ENCODE measurements around the gene SSNA1.
A peak's percentile ranks its signal among the peaks of the same experiment; 100 is the strongest.

The SSNA1 gene, protein sequence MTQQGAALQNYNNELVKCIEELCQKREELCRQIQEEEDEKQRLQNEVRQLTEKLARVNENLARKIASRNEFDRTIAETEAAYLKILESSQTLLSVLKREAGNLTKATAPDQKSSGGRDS

DNA sequence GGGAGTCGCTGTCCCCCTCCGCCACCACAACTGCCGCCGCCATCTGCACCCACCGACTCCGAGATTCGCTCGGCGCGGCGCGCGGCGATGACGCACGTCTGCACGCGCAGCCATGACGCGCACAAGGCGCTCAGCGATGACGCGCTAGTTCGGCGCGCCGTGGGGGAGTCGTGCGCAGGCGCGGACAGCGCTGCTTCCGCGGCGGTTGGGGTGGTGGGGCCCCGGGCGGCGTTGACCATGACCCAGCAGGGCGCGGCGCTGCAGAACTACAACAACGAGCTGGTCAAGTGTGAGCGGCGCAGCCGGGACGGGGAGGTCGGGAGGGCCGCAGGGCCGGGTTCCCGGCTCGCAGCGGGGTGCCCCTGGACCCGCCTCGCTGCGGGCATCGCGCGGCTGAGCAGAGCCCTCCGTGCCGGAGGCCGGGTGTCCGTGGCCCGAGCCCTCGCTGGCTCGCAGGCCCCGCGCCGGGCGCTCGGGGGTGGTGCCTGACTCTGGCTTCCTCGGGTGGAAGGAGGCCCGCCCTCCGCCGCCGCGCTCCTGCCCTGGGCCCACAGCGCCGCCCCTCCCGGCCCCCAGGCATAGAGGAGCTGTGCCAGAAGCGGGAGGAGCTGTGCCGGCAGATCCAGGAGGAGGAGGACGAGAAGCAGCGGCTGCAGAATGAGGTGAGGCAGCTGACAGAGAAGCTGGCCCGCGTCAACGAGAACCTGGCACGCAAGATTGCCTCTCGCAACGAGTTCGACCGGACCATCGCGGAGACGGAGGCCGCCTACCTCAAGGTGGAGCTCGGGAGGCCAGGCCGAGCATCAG is at the start of gene SSNA1, which contains the start of gene ANAPC2:
TSS of gene SSNA1 (plus strand) at position 187 of the 807 bp plus-strand sequence. CDS start at position 238, 51 bp downstream.
TSS of gene ANAPC2 (minus strand) at position 71 of the 807 bp plus-strand sequence. CDS start at position 43, 28 bp downstream.
- DNase-seq, result peak; percentile 94

DNA sequence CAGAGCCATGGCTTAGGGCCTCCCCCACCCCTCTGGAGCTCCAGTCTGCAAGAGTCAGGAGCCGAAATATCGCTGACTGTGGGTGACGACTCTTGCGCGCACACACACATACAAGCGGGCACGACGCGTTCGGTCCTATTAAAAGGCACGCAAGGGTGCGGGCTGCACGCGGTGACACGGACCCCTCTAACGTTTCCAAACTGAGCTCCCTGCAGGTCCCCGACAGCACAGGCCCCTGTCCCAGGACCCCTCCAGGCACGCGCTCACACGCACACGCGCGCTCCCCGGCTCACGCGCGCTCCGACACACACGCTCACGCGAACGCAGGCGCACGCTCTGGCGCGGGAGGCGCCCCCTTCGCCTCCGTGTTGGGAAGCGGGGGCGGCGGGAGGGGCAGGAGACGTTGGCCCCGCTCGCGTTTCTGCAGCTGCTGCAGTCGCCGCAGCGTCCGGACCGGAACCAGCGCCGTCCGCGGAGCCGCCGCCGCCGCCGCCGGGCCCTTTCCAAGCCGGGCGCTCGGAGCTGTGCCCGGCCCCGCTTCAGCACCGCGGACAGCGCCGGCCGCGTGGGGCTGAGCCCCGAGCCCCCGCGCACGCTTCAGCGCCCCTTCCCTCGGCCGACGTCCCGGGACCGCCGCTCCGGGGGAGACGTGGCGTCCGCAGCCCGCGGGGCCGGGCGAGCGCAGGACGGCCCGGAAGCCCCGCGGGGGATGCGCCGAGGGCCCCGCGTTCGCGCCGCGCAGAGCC is 49.6 kb upstream of the SSNA1 start, which contains the start of gene GRIN1:
TSS of gene GRIN1 (plus strand) at position 433 of the 746 bp plus-strand sequence. CDS start 333 bp downstream, outside the sequence.
- DNase-seq, result peak; percentile 28

DNA sequence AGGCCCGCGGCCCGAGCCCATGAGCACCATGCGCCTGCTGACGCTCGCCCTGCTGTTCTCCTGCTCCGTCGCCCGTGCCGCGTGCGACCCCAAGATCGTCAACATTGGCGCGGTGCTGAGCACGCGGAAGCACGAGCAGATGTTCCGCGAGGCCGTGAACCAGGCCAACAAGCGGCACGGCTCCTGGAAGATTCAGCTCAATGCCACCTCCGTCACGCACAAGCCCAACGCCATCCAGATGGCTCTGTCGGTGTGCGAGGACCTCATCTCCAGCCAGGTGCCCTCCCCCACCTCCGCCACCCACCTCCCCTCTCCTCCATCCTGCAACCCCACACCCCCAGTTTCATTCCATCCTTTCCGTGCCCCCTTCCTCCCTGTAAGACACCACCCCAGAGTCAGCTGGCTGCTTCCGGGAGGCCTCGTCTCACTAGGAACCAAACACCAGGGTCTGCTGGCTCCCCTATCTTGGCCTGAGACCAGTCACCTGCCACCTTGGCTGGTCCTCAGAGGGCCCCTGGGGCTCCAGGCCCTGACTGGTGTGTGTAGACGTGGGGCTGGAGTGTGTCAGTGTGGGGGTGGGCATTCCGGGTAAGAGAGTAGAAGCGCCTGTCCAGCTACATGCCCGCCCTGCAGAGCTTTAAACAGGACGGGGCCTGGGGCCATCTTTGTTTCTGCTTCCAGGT is 48.9 kb upstream of the SSNA1 start:
- no peak for DNase-seq

DNA sequence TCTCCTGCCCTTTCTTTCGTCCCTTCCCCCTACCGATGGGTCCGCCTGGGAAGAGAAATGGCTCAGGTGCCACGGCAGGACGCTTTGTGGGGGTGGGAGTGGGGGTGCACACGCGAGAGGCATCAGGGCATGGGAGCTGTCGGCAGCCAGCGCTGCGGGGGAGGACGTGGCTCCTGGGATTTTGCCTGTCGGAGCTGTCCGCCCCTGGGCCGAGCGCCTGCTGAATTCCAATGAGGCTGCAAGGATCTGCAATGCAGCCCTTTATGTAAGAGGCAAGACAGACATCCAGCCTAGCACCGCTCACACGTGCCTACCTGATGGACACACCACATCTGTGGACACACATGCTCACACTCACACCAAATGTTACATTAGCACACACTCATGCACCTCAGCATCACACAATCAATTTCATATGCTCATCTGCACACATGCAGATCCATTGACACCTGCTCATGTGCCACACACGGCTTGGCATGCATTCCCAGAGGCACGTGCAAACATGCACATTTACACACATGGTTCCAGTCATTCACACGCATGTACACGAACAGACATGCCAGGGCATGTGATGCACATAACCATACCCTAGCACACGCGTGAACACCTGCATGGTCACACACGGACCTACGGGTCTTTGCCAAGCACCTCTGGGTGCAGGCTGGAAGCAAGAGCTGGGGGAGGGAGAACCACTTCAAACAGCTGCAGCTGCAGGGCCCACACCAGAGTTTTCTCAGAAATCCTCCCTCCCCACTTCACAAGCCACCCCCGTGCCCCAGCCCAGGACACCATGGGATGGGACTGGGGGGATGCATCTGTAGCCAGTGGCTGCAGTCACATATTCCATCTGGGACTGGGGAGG is 48.1 kb upstream of the SSNA1 start:
- no peak for DNase-seq

DNA sequence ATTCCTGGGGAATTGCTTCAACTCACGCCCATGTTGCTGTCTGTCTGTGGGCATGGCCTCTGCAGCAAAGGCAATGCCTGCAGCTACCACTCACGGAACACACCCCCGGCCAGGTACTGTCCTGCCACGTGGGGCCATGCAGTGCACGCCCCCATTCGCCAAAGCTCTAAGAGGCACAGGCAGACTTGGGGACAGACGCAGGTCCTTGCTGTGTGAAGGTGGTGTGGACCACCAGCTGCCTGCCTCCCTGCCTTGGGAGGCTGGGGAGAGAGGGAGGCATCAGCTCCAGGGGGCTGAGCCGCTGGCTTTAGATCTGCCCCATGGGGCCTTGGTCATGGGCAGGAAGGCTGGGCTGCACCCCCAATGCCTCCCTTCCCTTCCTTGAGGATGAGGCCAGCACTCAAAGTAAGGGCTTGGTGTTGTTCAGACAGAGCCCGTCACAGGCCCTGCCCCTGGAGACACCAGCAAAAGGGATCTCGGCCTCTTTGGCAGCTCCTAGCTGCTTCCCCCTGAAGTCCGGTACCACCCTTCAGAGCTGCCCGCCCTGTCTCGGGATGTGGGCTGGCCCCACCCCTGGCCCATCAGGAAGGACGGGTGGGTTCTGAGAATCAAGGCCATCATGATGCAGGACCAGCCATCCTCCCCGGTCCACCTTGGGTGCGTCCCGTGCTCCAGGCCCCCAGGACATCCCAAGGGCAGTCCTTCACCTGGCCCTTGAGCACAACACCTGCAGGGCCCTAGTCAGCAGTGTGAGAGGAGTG is 47.2 kb upstream of the SSNA1 start:
- DNase-seq, result no peak

DNA sequence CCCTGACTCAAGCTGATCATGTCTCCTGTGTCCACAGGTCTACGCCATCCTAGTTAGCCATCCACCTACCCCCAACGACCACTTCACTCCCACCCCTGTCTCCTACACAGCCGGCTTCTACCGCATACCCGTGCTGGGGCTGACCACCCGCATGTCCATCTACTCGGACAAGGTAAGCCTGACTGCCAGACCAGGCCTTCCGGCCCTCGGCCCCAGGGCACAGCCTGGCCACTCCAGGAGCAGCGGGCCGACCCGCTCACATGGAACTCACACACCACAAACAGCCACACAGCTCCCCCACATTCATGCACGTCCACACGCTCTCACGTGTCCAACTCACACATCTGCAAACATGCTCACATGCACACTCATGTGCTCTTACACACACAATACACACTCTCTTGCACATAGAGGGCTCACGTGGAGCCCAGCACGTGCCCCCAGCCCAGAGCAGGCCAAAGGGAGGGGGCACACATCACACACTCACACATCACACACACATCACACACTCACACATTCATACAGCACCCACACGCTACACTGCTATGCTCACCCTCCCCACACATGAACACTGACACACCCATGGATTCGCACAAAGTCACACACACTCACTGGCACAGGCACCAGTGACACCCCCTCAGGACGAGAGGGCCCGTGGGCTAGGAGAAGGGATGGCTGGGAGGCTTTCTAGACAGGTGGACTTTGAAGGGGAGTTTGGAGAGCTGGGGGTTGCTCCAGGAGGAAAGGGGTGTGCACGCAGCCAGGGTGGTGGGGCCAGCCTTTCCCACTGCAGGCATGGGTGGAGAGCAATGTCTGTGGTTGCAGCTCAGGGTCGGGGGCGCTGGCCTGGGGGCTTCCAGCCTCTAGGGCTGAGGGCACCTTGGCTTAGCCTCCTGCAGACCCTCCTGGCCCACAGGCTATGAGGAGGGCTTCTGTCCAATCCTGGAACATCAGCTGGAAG is 46.2 kb upstream of the SSNA1 start:
- DNase-seq, result no peak

DNA sequence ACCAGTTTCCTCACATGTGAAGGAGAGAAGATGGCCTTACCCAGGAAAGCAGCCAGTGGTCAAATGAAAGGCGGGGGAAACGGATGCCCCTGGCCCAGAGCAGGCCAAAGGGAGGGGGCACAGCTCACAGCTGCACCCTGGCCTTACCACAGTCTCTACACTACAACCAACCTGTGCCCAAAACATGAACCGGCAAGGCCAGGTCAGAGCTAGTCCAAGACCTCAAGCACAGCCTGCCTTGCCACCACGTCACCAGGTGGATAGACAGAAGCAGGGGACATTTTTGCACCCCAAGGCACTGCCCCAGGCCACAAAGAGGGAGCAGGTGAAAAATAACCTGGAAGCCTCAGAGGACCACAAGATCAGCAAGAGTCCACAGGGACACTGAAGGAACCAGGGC is 45.0 kb upstream of the SSNA1 start:
- no peak for DNase-seq

DNA sequence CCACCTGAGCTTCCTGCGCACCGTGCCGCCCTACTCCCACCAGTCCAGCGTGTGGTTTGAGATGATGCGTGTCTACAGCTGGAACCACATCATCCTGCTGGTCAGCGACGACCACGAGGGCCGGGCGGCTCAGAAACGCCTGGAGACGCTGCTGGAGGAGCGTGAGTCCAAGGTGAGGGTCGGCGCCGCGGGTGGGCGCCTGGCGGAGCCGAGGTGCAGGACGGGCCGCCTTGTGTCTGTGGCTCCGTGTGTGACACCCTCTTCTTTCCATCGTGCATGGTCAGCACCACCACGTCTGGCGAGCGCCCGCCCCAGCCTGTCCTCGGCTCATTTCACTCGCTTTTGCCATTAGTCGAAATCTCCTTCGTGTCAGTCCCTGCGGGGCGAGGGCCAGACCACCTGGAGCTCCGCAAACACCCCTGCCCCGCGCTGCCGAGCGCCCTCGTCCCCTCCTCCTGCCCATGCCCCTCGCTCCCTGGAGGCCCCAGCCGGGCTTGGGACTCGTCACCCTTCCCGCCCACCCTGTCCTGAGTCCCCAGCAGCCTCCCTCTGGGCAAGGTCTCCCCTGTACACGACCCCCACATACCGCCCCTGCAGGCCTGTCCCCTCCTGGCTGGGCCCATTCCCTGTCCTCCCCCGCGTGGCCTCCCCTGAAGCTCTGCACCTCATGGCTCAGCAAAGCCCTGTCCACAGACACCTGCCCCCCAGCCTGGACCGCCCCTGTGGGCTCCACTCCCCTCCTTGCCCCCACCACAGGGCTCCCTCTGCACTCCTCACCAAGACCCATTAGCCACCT is 42.5 kb upstream of the SSNA1 start:
- DNase-seq, result no peak

DNA sequence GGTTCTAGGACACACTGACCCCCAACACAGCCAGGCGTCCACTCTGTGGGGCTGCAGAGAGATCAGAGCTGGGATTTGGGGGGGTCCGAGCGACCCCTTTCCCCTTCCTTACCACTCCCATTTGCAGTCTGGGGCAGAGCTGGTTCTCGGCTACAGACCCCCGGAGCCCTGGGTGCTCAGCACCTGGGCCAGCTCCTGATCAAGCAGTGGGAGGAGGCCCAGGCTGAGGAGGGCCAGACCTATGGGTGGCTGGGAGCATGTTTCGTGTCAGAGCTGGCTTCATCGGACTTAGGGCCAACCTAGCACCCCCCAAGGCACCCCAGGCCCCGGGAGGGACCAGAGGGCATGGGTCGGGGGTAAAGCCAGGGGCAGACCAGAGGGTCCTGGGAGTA is 42.0 kb upstream of the SSNA1 start:
- DNase-seq, result no peak

DNA sequence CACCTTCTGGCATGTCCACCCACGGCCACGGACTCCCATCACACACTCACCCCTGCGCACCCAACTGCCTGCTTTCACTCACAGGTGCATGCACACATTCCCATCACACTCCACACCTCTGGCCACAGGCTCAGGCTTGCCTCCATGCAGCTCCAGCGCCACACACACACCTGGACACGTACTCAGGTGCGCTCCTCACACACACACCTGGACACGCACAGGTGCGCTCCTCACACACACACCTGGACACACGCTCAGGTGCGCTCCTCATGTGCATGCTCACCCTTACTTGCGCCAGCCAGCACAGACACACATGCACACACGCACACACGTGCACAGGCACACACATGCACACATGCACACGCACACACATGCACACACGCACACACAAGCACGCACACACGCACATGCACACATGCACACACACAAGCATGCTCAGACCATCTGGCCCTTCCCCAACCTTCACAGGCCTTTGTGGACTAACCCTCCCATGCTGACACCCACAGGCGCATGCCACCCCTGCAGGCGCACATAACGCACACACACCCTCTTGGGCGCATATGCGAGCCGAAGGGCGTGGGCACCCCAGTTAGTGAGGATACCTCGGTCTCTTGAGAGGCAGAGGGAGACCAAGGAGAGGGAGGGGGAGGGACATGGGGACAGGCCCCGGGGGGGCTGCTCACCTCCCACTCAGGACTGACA is 41.2 kb upstream of the SSNA1 start:
- DNase-seq, result no peak

DNA sequence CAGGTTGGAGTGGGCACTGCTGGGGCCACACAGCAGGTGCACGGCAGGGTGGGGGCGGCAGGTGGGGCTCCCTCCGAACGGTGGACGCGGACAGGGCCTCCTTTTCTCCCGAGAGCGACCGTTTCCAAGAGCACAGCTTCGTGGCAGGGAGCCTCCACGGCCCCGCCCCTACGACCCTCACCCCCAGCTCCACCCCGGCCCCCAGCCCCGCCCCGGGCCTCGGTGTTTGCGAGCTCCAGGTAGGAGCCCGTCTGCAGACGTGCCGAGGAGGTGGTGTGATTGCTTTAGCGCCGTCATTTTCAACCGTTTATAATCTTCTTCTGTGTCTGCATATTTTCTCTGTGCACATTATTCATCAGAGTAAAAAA is 40.7 kb upstream of the SSNA1 start:
- DNase-seq, result no peak

DNA sequence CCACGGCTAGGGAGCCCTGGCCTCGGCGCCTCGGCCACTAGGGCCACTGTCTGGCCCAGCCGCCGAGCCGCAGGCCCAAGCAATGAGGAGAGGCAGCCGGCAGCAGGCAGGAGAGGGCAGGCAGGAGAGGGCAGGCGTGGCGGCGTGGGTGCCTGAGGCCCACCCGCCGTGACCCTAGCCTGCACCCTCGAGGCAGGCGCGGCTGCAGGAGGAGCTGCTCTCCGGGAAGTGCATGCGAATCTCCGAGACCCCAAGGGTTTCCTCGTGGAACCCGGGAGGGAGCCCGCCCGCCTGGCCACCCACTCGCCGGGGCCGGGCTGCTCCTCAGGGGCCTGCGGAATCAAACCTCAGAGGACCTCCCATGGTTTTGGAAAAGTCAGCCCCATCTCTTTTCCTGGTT is 40.2 kb upstream of the SSNA1 start:
- no peak for DNase-seq

DNA sequence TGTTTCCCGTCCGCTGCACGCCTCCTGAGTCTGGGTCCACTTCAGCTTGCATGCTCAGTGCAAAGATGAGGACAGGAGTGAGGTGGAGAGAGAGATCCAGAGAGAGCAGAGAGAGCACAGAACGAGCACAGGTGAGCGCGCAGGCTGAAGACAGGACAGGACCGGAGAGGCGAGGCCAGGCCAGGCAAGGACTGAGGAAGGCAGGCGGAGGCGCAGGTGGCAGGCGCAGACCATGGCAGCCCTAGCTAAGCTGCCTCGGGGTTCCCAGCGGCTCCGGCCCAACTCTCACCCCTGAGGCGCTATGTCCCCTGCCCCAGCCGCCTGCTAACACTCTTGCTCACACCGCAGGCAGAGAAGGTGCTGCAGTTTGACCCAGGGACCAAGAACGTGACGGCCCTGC is 39.8 kb upstream of the SSNA1 start:
- no peak for DNase-seq

DNA sequence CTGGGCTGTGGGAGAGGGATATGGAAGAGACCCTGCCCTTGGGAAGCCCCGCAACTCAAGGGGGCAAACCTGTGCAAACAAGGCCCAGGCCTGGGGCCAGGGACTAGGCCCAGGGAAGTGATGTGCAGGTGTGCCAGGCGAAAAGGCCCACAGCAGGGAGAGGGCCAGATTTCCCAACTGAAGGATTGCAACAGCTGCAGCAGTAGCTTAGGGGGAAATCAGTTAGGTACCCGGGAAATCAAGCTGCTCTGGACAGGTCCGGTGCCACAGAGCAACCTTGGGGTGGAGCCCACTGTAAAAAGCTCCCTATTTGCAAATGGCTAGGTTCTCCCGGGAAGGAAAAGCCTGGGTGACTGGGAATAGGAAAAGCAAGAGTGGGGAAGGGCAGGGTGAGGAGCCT is 39.1 kb upstream of the SSNA1 start:
- DNase-seq, result no peak

DNA sequence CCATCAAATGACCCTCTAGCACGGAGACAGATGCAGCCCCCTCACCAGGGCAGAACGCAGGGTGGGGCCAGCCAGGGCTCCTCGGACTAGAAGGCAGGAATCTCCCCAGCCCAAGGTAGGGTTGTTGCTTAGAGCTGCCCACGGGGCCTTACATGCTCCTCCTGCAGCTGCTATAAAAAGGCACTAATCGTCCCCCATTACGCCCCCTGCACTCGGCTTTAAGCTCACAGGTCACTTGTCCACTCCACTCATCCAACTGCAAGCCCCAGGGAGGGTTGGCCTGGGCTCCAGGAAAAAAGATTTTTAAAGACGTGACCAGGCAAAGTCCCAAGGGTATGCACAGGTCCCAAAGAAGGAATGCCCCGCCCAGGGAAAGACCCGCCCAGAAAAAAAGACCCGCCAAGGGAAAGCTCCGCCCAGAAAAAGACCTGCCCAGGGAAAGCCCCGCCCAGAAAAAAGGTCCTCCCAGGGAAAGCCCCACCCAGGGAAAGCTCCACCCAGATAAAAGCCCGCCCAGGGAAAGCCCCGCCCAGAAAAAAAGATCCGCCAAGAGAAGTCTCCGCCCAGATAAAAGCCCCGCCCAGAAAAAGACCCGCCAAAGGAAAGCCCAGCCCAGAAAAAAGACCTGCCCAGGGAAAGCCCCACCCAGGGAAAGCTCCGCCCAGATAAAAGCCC is 38.4 kb upstream of the SSNA1 start:
- DNase-seq, result no peak

DNA sequence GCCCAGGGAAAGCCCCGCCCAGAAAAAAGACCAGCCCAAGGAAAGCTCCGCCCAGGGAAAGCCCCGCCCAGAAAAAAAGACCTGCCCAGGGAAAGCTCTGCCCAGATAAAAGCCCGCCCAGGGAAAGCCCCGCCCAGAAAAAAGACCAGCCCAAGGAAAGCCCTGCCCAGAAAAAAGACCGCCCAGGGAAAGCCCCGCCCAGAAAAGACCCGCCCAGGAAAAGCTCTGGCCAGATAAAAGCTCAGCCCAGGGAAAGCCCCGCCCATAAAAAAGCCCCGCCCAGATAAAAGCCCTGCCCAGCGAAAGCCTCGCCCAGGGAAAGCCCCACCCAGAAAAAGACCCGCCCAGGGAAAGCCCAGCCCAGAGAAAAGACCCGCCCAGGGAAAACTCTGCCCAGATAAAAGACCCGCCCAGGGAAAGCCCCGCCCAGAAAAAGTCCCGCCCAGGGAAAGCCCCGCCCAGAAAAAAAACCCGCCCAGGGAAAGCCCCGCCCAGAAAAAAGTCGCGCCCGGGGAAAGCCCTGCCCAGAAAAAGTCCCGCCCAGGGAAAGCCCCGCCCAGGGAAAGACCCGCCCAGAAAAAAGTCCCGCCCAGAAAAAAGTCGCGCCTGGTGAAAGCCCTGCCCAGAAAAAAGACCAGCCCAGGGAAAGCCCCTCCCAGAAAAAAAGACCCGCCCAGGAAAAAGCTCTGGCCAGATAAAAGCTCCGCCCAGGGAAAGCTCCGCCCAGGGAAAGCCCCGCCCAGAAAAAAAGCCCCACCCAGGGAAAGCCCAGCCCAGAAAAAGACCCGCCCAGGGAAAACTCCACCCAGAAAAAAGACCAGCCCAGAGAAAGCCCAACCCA is 37.6 kb upstream of the SSNA1 start:
- DNase-seq, result peak; percentile 59

DNA sequence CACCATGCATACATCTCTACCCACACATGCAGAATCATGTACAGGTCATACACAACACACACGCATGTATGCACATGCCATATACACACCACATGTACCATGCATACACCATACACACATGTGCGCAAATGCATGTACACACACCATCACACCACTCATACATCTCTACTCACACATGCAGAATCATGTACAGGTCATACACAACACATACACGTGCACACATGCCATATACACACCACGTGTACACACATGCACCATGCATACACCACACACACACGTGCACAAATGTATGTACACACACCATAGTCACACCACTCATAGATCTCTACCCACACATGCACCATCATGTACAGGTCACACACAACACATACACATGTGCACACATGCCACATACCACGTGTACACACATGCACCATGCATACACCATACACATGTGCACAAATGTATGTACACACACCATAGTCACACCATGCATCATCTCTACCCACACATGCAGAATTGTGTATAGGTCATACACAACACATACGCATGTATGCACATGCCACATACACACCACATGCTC is 35.6 kb upstream of the SSNA1 start:
- DNase-seq, result no peak
